Effector memory CD4-positive, alpha-beta T cell (primary cell): ENCODE measurements around the gene LGALS9C.
"Not testable (repeated sequence)": the region's sequence is repeated elsewhere in the genome, so short reads cannot be mapped to it uniquely, and the experiment has no call there.

ENCODE experiments used
- DNase-seq, 3 donors: peaks; one replicate each; pipeline ENCODE4 v3.0.0-alpha.2; 2020
- H3K27ac ChIP-seq: 2 replicates; pipeline ENCODE4 v1.7.0; 2013; ENCODE audit warnings: mild to moderate bottlenecking, low read length, moderate library complexity; ENCODE audit not compliant: insufficient read depth, poor library complexity, severe bottlenecking
- H3K27me3 ChIP-seq: replicated peaks from 2 replicates; pipeline ENCODE4 v1.7.0; 2013; ENCODE audit warnings: mild to moderate bottlenecking, low read length; ENCODE audit not compliant: insufficient read depth, control insufficient read depth, poor library complexity, severe bottlenecking
- H3K36me3 ChIP-seq: 2 replicates; pipeline ENCODE4 v1.7.0; 2013; ENCODE audit warnings: mild to moderate bottlenecking, low read length, moderate library complexity; ENCODE audit not compliant: control insufficient read depth, insufficient read depth
- H3K4me1 ChIP-seq: 2 replicates; pipeline ENCODE4 v1.7.0; 2013; ENCODE audit warnings: low read length, mild to moderate bottlenecking; ENCODE audit not compliant: control insufficient read depth, insufficient read depth, poor library complexity, severe bottlenecking
- H3K4me3 ChIP-seq: 2 replicates; pipeline ENCODE4 v1.7.0; 2013; ENCODE audit warnings: low read length, low read depth, mild to moderate bottlenecking; ENCODE audit not compliant: insufficient read depth, poor library complexity, severe bottlenecking
- H3K9me3 ChIP-seq: 2 replicates; pipeline ENCODE4 v1.7.0; 2013; ENCODE audit warnings: mild to moderate bottlenecking, low read length, moderate library complexity; ENCODE audit not compliant: control insufficient read depth

Gene LGALS9C

GRCh38 chr17:18499100-18499499, 22.5 kb downstream of the LGALS9C start:
- not testable (repeated sequence) for H3K4me1 ChIP-seq, H3K27me3 ChIP-seq, DNase-seq, H3K36me3 ChIP-seq, H3K9me3 ChIP-seq, H3K4me3 ChIP-seq, H3K27ac ChIP-seq

- not testable (repeated sequence) for H3K4me1 ChIP-seq, H3K36me3 ChIP-seq, H3K4me3 ChIP-seq, H3K9me3 ChIP-seq, DNase-seq, H3K27ac ChIP-seq, H3K27me3 ChIP-seq
Measured at GRCh38 chr17:18499756-18500155, 23.2 kb downstream of the LGALS9C start.

GRCh38 chr17:18500281-18500680, 23.7 kb downstream of the LGALS9C start:
- not testable (repeated sequence) for H3K27ac ChIP-seq, H3K4me1 ChIP-seq, H3K9me3 ChIP-seq, H3K36me3 ChIP-seq, H3K4me3 ChIP-seq, DNase-seq, H3K27me3 ChIP-seq

- H3K9me3 ChIP-seq, H3K27me3 ChIP-seq, H3K4me1 ChIP-seq, H3K27ac ChIP-seq, DNase-seq, H3K36me3 ChIP-seq, H3K4me3 ChIP-seq: not testable (repeated sequence)
Measured at GRCh38 chr17:18500816-18501215, 24.2 kb downstream of the LGALS9C start.

GRCh38 chr17:18503221-18503620, 26.6 kb downstream of the LGALS9C start:
- not testable (repeated sequence) for H3K4me1 ChIP-seq, H3K9me3 ChIP-seq, H3K27me3 ChIP-seq, H3K27ac ChIP-seq, H3K36me3 ChIP-seq, H3K4me3 ChIP-seq, DNase-seq

- H3K36me3 ChIP-seq, DNase-seq, H3K27me3 ChIP-seq, H3K9me3 ChIP-seq, H3K4me1 ChIP-seq, H3K27ac ChIP-seq, H3K4me3 ChIP-seq: not testable (repeated sequence)
Measured at GRCh38 chr17:18507729-18508128, 31.1 kb downstream of the LGALS9C start.

GRCh38 chr17:18508667-18509066, 32.1 kb downstream of the LGALS9C start:
- H3K27me3 ChIP-seq, H3K4me1 ChIP-seq, H3K4me3 ChIP-seq, DNase-seq, H3K9me3 ChIP-seq, H3K36me3 ChIP-seq, H3K27ac ChIP-seq: not testable (repeated sequence)

GRCh38 chr17:18521100-18521499, 44.5 kb downstream of the LGALS9C start:
- H3K4me1 ChIP-seq, DNase-seq, H3K36me3 ChIP-seq, H3K9me3 ChIP-seq, H3K4me3 ChIP-seq, H3K27me3 ChIP-seq, H3K27ac ChIP-seq: not testable (repeated sequence)

GRCh38 chr17:18525015-18525414, 48.4 kb downstream of the LGALS9C start:
- not testable (repeated sequence) for H3K4me1 ChIP-seq, H3K9me3 ChIP-seq, H3K36me3 ChIP-seq, DNase-seq, H3K4me3 ChIP-seq, H3K27me3 ChIP-seq, H3K27ac ChIP-seq

- H3K4me1 ChIP-seq, DNase-seq, H3K36me3 ChIP-seq, H3K27ac ChIP-seq, H3K4me3 ChIP-seq, H3K27me3 ChIP-seq, H3K9me3 ChIP-seq: not testable (repeated sequence)
Measured at GRCh38 chr17:18526168-18526800, 49.7 kb downstream of the LGALS9C start.

GRCh38 chr17:18527354-18527753, 50.8 kb downstream of the LGALS9C start:
- DNase-seq, H3K27me3 ChIP-seq, H3K4me1 ChIP-seq, H3K9me3 ChIP-seq, H3K4me3 ChIP-seq, H3K36me3 ChIP-seq, H3K27ac ChIP-seq: not testable (repeated sequence)
